K562 (cell line): Measurements from ENCODE around the gene PAFAH1B1. TPM values are rescaled to one million over a fixed set of nuclear protein-coding genes. Genes with fewer than 3 reads are reported as not detected.

Experiments used
- ATAC-seq: fragments of 200-7000 bp; cut with Tn5 transposase; 3 replicates; pipeline ENCODE4 v1.9.1; 2020; ENCODE audit warnings: moderate library complexity
- BruUV-seq: library from RNA; stranded (reverse); fragments of 400-500 nt; replicated peaks from 2 replicates; lab custom pipeline; 2021; lab: Mats Ljungman, UMichigan
- CTCF ChIA-PET: fragments of 300-600 bp; formaldehyde crosslinking; extraction: SDS; loops from one replicate; lab custom pipeline; 2021; ENCODE audit warnings: low intra/inter-chr PET ratio; lab: Yijun Ruan, JAX
- POLR2A ChIA-PET: fragments of 300-600, 350-650 bp; sonication (Branson Sonifier 250); formaldehyde crosslinking; extraction: SDS; loops from one replicate; lab custom pipeline; 2021; ENCODE audit warnings: antibody characterized with exemption, inconsistent platforms; lab: Yijun Ruan, JAX
- DNase-seq, 4 experiments: peaks; one replicate each; pipeline versions ENCODE4 v3.0.0 to v3.0.0-alpha.2; 2011 to 2018; ENCODE audit warnings: low spot score in 3 of 4, mixed read lengths in 3 of 4; ENCODE audit errors: extremely low read depth in 1 of 4
- FAIRE-seq: peaks from 2 replicates; lab custom pipeline; 2011; peaks lifted over from hg19 to GRCh38; lab: Jason Lieb, UNC
- H2AFZ ChIP-seq: 2 replicates; pipeline ENCODE4 v1.6.0; 2011; ENCODE audit warnings: low read depth, low read length, control low read depth, inconsistent platforms
- H3K27ac ChIP-seq: fragments of 200-600 bp; 3 replicates; pipeline ENCODE4 v1.8.0; 2011; ENCODE audit warnings: low read depth, mild to moderate bottlenecking, control low read depth, inconsistent platforms, low read length, moderate library complexity, mixed read lengths; ENCODE audit errors: extremely low read depth
- H3K27me3 ChIP-seq, 2 experiments: fragments of 300-600 bp in 1 of 2; 2 replicates in 1 of 2; 3 replicates in 1 of 2; pipeline versions ENCODE4 v1.6.0 to v1.8.0; 2011; ENCODE audit warnings: inconsistent platforms in 2 of 2, low read length in 2 of 2, mild to moderate bottlenecking in 1 of 2, mixed read lengths in 1 of 2, moderate library complexity in 1 of 2; ENCODE audit not compliant: control insufficient read depth in 2 of 2, insufficient read depth in 2 of 2
- H3K36me3 ChIP-seq: fragments of 300-600 bp; 3 replicates; pipeline ENCODE4 v1.8.0; 2011; ENCODE audit warnings: mild to moderate bottlenecking, low read length, inconsistent platforms; ENCODE audit not compliant: control insufficient read depth, insufficient read depth
- H3K4me1 ChIP-seq, 2 experiments: fragments of 200-600 bp in 1 of 2; replicated peaks in 1 of 2; 2 replicates in 1 of 2; 3 replicates in 1 of 2; pipeline versions ENCODE4 v1.5.1 to v1.8.0; 2011; ENCODE audit warnings: inconsistent platforms in 2 of 2, low read length in 2 of 2, mild to moderate bottlenecking in 1 of 2, mixed read lengths in 1 of 2, moderate library complexity in 1 of 2; ENCODE audit not compliant: control insufficient read depth in 2 of 2, insufficient read depth in 2 of 2
- H3K4me2 ChIP-seq: 2 replicates; pipeline ENCODE4 v1.6.1; 2011; ENCODE audit warnings: low read length, control low read depth, inconsistent platforms, mixed read lengths; ENCODE audit not compliant: insufficient read depth
- H3K4me3 ChIP-seq: fragments of 200-600 bp; sonication (generic), shearing (Covaris generic); 2 replicates; pipeline ENCODE4 v1.5.1; 2016; ENCODE audit warnings: control low read depth, inconsistent platforms
- H3K79me2 ChIP-seq: fragments of 200-600 bp; 3 replicates; pipeline ENCODE4 v1.8.0; 2011; ENCODE audit warnings: low read length, inconsistent platforms; ENCODE audit not compliant: control insufficient read depth, insufficient read depth
- H3K9ac ChIP-seq, 2 experiments: 2 replicates each; pipeline versions ENCODE4 v1.6.0 to v1.6.1; 2011; ENCODE audit warnings: low read depth in 2 of 2, low read length in 2 of 2, control low read depth in 1 of 2, inconsistent platforms in 1 of 2, mild to moderate bottlenecking in 1 of 2, mixed read lengths in 1 of 2; ENCODE audit not compliant: insufficient read depth in 1 of 2
- H3K9me1 ChIP-seq: one replicate; pipeline ENCODE4 v1.6.0; 2011; ENCODE audit warnings: inconsistent platforms, mild to moderate bottlenecking, low read length, moderate library complexity; ENCODE audit not compliant: control insufficient read depth, insufficient read depth
- H3K9me3 ChIP-seq: replicated peaks from 2 replicates; pipeline ENCODE4 v1.5.1; 2011; ENCODE audit warnings: low read depth, low read length, inconsistent platforms; ENCODE audit not compliant: control insufficient read depth, insufficient read depth
- H4K20me1 ChIP-seq: replicated peaks from 2 replicates; pipeline ENCODE4 v1.6.1; 2011; ENCODE audit warnings: low read length, inconsistent platforms, mixed read lengths; ENCODE audit not compliant: control insufficient read depth, insufficient read depth
- BACH1 ChIP-seq: fragments of 200-800 bp; sonication (Bioruptor generic); IDR thresholded peaks from 2 replicates; pipeline ENCODE4 v1.6.1; 2016; ENCODE audit warnings: missing genetic modification characterization, missing compliant biosample characterization
- DIDO1 ChIP-seq: fragments of 450-650 bp; IDR thresholded peaks from 2 replicates; pipeline ENCODE4 v1.6.1; 2016; ENCODE audit warnings: low read depth, missing biosample characterization, missing genetic modification characterization
- ETS1 ChIP-seq: conservative IDR thresholded peaks from 2 replicates; pipeline ENCODE4 v1.6.1; 2011; ENCODE audit warnings: low read depth, mild to moderate bottlenecking, low read length; ENCODE audit not compliant: control insufficient read depth
- ETV5 ChIP-seq: sonication (generic); formaldehyde crosslinking; IDR thresholded peaks from 2 replicates; pipeline ENCODE4 v1.4.0; 2020; ENCODE audit warnings: low read depth, mild to moderate bottlenecking, missing genetic modification reagents
- FOXJ2 ChIP-seq: fragments of 200-800 bp; sonication (Bioruptor generic); IDR thresholded peaks from 2 replicates; pipeline ENCODE4 v1.6.1; 2016; ENCODE audit warnings: missing genetic modification characterization, missing compliant biosample characterization
- HDAC6 ChIP-seq: IDR thresholded peaks from 2 replicates; pipeline ENCODE4 v1.6.1; 2012; ENCODE audit warnings: low read depth, mild to moderate bottlenecking, control low read depth, inconsistent platforms, low read length, moderate library complexity
- MLX ChIP-seq, 2 experiments: fragments of 450-650 bp in 1 of 2; sonication (generic) in 1 of 2; formaldehyde crosslinking; conservative IDR thresholded peaks; 2 replicates each; pipeline versions ENCODE4 v1.4.0 to v1.8.1; 2020 to 2022; ENCODE audit warnings: mild to moderate bottlenecking in 1 of 2, missing genetic modification reagents in 1 of 2
- NR0B1 ChIP-seq: fragments of 450-650 bp; IDR thresholded peaks from one replicate; pipeline ENCODE4 v1.6.1; 2018; ENCODE audit warnings: mild to moderate bottlenecking, moderate library complexity; ENCODE audit not compliant: partially characterized antibody
- ZNF217 ChIP-seq: sonication (generic); formaldehyde crosslinking; IDR thresholded peaks from 2 replicates; pipeline ENCODE4 v1.8.0; 2022; ENCODE audit warnings: mild to moderate bottlenecking, missing genetic modification reagents
- ZNF586 ChIP-seq: fragments of 450-650 bp; formaldehyde crosslinking; conservative IDR thresholded peaks from 2 replicates; pipeline ENCODE4 v1.4.0; 2020; ENCODE audit warnings: mild to moderate bottlenecking, moderate library complexity
- WGBS: fragments of 100-300 bp; shearing (Covaris generic); methylation state at CpG from one replicate; pipeline ENCODE4 v1.1.6; 2016; ENCODE audit warnings: low coverage, mixed read lengths; ENCODE audit not compliant: insufficient coverage; ENCODE audit errors: missing lambda C conversion rate; 5-methylcytosine and 5-hydroxymethylcytosine counted together
- in situ Hi-C: fragments of 300-500 bp; cut with MboI; formaldehyde crosslinking; loops from 4 replicates; pipeline ENCODE4 v1.15.0; 2018; ENCODE audit warnings: inconsistent platforms, mixed read lengths
- intact Hi-C: fragments of 100-400 bp; cut with micrococcal nuclease; formaldehyde crosslinking; loops from 2 replicates; pipeline ENCODE4 v1.14.2; 2022
- polyA plus RNA-seq, 8 experiments: library from polyadenylated mRNA; depleted of rRNA in 4 of 8; stranded (reverse) in 5 of 8; unstranded in 3 of 8; fragments of >200 nt; fragmentation: Nextera tagmentation in 2 of 8; fragmentation: Illumina TruSeq in 1 of 8; extraction: Ambion mirVana in 2 of 8; extraction: Trizol in 1 of 8; gene quantifications; 2 replicates each; pipeline versions ENCODE4 v1.2.1 to v1.2.3, GENCODE V29; 2011 to 2014; ENCODE audit warnings: inconsistent platforms in 1 of 8, missing spikeins in 1 of 8
- total RNA-seq, 7 experiments: library from RNA; depleted of rRNA in 6 of 7; stranded (reverse); fragments of >200 nt in 6 of 7; fragmentation: Illumina TruSeq in 2 of 7; extraction: Trizol in 2 of 7; gene quantifications; 2 replicates each; pipeline versions ENCODE4 v1.2.1 to v1.2.3, GENCODE V29; 2011 to 2021; ENCODE audit warnings: low replicate concordance in 1 of 7

PAFAH1B1 gene
- total and polyA plus RNA-seq, 9 of the 15 experiments (the other 6 are each of a cell fraction or from before 2014, with no cell fraction given): 23.3 to 66.4 (median 40.2) TPM

GRCh38 chr17:2612630-2613029 is 19.2 kb downstream of the PAFAH1B1 start:
- ATAC-seq (no peak), DNase-seq (no peak), FAIRE-seq (no peak)
- Histone ChIP-seq H4K20me1 (peaks cover 18% of the 10 kb centered on the region), H2AFZ (no peak overlapping the region), H3K4me2 (no peak overlapping the region), H3K4me1 (peaks cover 7 to 15% of the 10 kb centered on the region in 2 experiments; a peak in 4 of 5 replicates), H3K36me3 (no peaks in the 10 kb centered on the region; the same call in 2 of the 3 replicates), H3K4me3 (no peak overlapping the region), H3K27me3 (no peaks in the 10 kb centered on the region), H3K9ac (no peak overlapping the region), H3K9me3 (no peaks in the 10 kb centered on the region), H3K9me1 (peaks cover 2% of the 10 kb centered on the region), H3K27ac (no peak overlapping the region), H3K79me2 (peaks cover 89% of the 10 kb centered on the region)
- 91% methylated on average over 5 of the region's 7 CpGs for WGBS
- intact Hi-C loops: no loop called here
- CTCF ChIA-PET: no interaction called here
- POLR2A ChIA-PET: interaction anchor here (1.0 kb wide), 1 partner anchor 12 kb away, joined by 3 read pairs; no protein-coding TSS in a partner anchor
- TF ChIP-seq ZNF586 (CRISPR knock-in tag) (no peak), BACH1 (tag) (no peak), FOXJ2 (tag) (no peak), ETV5 (CRISPR knock-in tag) (no peak), ZNF217 (no peak), NR0B1 (no peak), MLX (CRISPR knock-in tag; conservative IDR thresholded peaks at IDR 0.05) (no peak), DIDO1 (tag) (no peak), ETS1 (no peak), HDAC6 (no peak)
- BruUV-seq: no TSS peak
- in situ Hi-C loops: no loop called here
